ENCODE data around the gene NHLRC1.
A peak's percentile ranks its signal among the peaks of the same experiment; 100 is the strongest.

Gene NHLRC1

GRCh38 chr6:18138906-18139305 lies 16.4 kb upstream of the NHLRC1 start:
- DNase-seq, result no peak

DNA sequence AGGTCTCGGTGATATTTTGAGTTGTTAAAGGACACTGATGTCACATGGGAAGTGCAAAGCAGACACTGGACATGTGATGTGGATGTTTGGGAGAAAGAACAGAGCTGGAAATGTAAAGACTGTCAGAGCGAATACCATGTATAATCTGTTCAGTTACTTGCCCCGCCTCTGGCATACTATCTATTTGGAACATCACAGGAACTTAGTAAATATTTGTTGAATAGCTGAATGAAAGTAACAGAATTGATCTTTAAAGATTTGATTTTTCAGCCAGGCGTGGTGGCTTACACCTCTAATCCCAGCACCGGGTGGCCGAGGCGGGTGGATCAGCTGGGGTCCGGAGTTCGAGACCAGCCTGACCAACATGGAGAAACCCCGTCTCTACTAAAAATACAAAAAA lies 13.8 kb upstream of the NHLRC1 start:
- no peak for DNase-seq

DNA sequence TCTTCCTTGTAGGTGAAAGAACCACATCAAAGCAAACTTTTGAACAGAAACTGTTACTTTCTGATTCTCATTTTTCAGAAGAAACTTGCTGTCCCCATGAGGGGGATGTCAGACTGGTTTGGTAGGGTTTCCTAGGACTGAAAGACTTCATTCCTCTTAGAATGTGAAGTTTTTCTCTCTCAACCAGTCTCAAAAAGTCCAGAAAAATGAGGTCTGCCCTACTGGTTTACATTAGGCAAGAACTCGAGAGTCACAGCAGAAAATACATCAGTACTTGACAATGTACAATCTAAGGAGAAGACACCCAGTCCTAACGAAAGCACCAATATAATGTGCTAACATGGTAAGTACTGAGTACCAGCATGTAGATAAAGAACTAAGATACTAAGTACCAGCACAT lies 12.7 kb upstream of the NHLRC1 start:
- DNase-seq, result no peak

DNA sequence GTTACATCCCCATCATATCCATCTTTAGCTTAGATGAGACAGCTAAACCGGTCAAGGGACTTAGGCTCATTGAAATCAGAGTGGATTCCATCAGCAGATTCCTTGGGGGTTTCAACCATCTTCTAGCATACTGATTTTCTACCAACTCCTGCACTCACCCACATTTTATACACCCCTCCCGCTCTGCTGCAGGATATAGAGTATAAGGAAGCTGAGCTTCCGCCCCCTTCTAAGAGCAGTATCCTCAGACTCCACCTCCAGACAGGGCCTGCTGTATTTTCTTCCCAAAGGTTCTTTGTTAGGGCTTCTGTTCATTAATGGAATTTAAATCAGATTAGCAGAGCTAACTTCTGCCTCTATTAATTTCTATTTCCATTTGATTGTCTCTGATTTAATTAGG lies 9.9 kb upstream of the NHLRC1 start:
- DNase-seq, result no peak

DNA sequence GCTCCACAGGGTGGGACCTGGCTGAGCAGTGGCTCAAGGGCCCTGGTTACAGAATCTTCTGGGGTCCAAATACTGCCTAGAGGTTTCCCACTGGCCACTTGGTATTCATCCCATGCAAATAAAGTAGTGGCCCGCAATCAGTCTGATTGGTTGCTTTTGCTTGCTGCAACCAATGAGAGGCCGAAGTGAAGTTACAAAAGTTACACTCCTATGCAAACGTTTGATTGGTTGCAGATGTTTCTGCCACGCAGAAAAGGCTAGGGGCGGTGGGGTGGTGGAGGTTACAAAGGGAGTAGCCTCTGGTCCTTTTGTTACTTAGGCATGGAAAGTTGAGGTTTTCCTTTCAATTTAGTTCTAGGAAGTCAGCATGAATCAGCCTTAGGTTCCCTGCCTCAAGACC lies 3.6 kb upstream of the NHLRC1 start:
- DNase-seq, result no peak

- DNase-seq, result no peak
These were observed 823 bp downstream of the NHLRC1 start for GRCh38 chr6:18121580-18122127.

GRCh38 chr6:18119236-18119635 lies 3.2 kb downstream of the NHLRC1 start:
- DNase-seq, result no peak

DNA sequence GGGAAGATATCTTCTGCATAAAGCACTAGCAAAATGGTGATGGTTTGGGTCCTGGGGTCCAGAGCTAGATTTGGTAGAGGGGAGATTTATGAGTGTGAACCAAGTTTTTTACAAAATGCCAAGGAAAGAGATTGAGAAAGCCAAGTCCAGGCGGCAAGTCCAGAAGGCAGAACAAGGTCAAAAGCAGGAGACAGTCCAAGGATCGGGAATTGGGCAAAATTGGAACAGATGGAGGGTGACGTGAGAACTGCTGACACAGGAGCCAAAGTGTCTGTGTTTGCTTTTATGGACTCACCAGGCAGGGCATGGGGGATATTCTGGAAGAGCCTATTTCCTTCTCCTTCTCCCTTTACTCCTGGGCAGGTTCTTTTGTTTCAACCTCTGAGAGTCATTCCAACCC lies 4.1 kb downstream of the NHLRC1 start:
- DNase-seq, result no peak

- DNase-seq, result no peak
These were observed 5.3 kb downstream of the NHLRC1 start for GRCh38 chr6:18117136-18117535.

GRCh38 chr6:18115356-18115755 lies 7.1 kb downstream of the NHLRC1 start:
- no peak for DNase-seq

DNA sequence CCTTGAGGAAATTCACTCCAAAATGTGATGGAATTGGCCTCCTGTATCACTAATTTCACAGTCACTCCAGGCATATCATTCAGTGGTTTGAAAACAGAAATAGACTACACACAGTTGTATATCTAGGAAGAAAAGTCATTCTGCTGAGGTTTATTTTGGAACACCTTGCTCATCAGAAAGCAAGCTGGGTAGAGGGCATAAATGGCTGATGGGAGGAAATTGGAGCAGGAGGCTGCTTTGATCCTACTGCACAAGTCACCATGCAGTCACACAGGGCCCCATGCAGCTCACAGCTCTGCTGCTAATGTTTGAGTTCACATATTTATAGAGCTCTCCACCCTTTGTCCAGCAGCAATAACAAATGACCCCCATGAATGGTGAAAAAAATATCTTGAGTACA lies 12.3 kb downstream of the NHLRC1 start:
- no peak for DNase-seq

DNA sequence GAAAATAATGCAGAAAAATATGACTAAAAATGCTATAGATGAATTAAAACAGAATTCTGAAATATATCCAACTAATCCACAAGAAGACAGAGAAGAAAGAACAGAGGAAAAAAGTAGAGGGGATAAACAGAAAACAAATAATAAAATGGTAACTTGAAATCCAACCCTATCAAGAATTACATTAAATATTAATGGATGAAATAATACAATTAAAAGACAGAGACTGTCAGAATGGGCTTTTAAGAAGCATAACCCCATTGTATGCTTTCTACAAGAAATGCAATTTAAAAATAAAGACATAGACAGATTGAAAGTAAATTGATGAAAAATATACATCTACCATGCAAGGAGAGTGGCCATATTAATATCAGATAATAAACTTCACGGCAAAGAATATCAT lies 15.4 kb downstream of the NHLRC1 start:
- no peak for DNase-seq

- DNase-seq, result no peak
These were observed 19.5 kb downstream of the NHLRC1 start for GRCh38 chr6:18102783-18103509.

DNA sequence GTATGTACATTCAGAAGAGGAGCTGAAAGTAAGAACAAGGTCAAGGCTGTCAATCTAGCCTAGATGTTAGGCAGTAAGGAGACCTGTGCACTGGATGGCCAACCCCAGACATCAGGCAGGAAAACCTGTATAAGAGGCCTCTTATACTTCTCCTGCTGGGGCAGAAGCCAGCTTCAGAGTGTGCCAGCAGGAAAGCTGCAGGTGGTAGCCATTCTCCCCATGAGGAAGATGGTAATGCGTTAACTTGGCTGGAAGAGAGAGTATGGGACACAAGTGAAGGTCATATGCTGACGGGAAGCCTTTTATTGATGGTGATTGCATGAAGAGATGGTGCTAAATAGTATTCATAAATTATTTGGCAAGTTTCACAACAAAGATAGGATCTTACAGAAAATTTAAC lies 20.6 kb downstream of the NHLRC1 start:
- DNase-seq, result no peak

DNA sequence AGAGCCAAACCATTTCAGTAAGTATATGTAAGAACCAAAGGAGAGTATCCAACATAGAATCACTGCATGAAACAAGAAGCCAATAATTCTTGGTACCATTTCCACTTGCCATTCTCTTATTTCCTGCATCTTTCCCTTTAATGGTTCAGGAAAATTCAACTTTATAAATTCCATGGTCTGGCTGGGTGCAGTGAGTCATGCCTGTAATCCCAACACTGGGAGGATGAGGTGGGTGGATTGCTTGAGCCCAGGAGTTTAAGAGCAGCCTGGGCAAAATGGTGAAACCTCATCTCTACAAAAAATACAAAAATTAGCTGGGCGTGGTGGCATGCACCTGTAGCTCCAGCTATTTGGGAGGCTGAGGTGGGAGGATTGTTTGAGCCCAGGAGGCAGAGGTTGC lies 21.2 kb downstream of the NHLRC1 start:
- no peak for DNase-seq

DNA sequence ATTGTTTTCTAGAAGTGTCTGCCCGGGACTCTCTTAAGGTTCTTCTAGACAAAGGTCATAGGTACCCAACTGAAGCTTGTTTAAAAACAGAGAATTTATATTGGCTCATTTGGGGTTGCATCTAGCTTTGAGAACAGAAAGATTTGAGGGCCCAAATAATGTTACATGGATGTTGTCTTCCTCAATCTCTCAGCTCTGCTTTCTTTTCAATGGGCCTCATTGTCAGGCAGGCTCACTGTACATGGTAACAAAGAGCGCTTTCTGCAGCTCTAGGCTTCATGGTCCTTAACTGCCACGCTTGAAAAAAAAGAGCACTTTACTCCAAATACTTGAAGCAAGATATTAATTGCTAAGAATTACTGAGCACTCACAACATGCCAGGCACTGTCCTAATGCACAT lies 22.2 kb downstream of the NHLRC1 start:
- no peak for DNase-seq

- peak; percentile 36 to 42 for DNase-seq
These were observed 23.0 kb downstream of the NHLRC1 start for GRCh38 chr6:18099511-18099910.

DNA sequence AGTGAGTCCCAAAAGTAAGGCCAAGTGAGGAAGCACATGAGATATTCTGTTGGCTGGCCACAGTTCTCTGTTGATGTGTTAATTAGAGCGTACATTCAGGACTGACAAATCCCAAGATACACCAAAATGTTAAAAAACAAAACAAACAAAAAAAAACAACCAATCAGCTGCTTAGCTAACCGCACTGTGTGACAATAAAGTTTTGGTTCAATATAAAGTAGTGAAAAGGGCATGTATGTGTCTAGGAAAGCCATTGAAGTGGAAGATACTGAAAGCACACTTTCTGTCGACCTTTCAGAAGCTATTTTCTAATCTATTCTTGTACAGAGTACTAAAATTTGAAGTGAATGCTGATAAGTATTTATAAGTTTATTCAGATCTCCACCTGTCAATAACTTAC lies 26.1 kb downstream of the NHLRC1 start:
- no peak for DNase-seq

GRCh38 chr6:18091382-18091781 lies 31.1 kb downstream of the NHLRC1 start:
- no peak for DNase-seq

GRCh38 chr6:18090349-18090786 lies 32.1 kb downstream of the NHLRC1 start:
- no peak for DNase-seq

GRCh38 chr6:18088419-18089296 lies 33.8 kb downstream of the NHLRC1 start:
- DNase-seq, result no peak

DNA sequence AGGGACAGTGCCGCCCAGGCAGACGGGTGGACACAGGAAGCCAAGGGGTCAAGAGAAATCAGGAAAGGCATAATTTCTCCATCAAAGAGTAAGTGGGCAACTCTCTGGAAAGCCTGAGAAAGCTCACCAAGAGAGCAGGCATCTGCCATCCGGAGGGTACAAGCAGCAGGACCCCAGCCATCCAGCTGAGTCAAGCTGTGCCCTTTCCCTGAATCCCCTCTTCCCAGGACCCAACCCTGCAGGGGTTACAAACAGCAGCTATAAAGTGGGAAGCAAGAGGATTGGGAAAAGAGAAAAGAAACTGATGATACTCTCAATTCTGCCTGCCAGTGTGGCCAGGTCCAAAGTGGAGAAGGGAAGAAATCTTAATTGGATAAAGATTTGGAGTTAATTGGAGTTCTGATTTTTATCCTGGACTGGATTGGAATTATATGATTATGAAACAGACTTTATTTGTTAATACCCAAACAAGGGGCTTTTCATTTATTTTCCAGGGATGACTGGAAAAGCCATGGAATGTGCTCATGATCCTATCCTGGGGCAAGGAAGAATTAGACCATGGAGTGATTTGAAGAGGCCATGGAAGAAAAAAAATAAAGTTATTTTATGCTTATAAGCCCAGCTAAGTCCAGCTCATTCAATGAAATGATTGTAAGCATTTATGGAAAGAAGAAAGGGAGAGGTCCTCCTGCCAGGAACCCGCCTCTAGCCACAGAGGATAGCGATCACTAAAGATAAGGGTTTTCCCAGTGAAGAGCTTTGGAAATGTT lies 34.9 kb downstream of the NHLRC1 start:
- no peak for DNase-seq

- DNase-seq, result no peak
These were observed 41.3 kb downstream of the NHLRC1 start for GRCh38 chr6:18081025-18081668.
